Heart right ventricle (tissue), 16 donors: ENCODE data around the gene KMT2E. TPM values are rescaled to one million over a fixed set of nuclear protein-coding genes. Genes with fewer than 3 reads are reported as not detected.
"Not testable (repeated sequence)": the region's sequence is repeated elsewhere in the genome, so short reads cannot be mapped to it uniquely, and the experiment has no call there.

Source experiments
- ATAC-seq, 8 donors: fragments of 200-7000 bp; cut with Tn5 transposase; one replicate each; pipeline ENCODE4 v1.9.1; 2020; ENCODE audit warnings: mild to moderate bottlenecking in 8 of 8, moderate library complexity in 8 of 8, moderate number of reproducible peaks in 1 of 8
- DNase-seq, 2 donors: peaks; one replicate each; pipeline ENCODE4 v3.0.0-alpha.2; 2020
- H3K27ac ChIP-seq, 10 donors: fragments of 200-600 bp; sonication (generic) in 2 of 10; one replicate each; pipeline versions ENCODE4 v1.5.0 to v1.8.0; 2020 to 2022; ENCODE audit warnings: mild to moderate bottlenecking in 3 of 10
- H3K27me3 ChIP-seq, 7 donors: fragments of 200-600 bp; one replicate each; pipeline ENCODE4 v1.8.0; 2021 to 2022; ENCODE audit warnings: mild to moderate bottlenecking in 2 of 7
- H3K36me3 ChIP-seq, 9 donors: fragments of 200-600 bp; sonication (generic) in 1 of 9; one replicate each; pipeline versions ENCODE4 v1.5.0 to v1.8.0; 2020 to 2022; ENCODE audit warnings: mild to moderate bottlenecking in 2 of 9
- H3K4me1 ChIP-seq, 9 donors: fragments of 200-600 bp; sonication (generic) in 1 of 9; one replicate each; pipeline versions ENCODE4 v1.5.0 to v1.8.0; 2020 to 2022; ENCODE audit warnings: mild to moderate bottlenecking in 4 of 9
- H3K4me3 ChIP-seq, 10 donors: fragments of 200-600 bp; sonication (generic) in 2 of 10; one replicate each; pipeline versions ENCODE4 v1.5.0 to v1.8.0; 2020 to 2022; ENCODE audit warnings: mild to moderate bottlenecking in 7 of 10, moderate library complexity in 2 of 10
- H3K9me3 ChIP-seq, 11 donors: fragments of 200-600 bp in 10 of 11; sonication (generic) in 2 of 11; one replicate each; pipeline versions ENCODE4 v1.5.0 to v1.8.0; 2013 to 2022; ENCODE audit warnings: mild to moderate bottlenecking in 2 of 11, control low read depth in 1 of 11, moderate library complexity in 1 of 11
- CTCF ChIP-seq, 9 donors: fragments of 200-600 bp; sonication (generic) in 2 of 9; IDR thresholded peaks; one replicate each; pipeline versions ENCODE4 v1.5.0 to v1.8.0; 2021 to 2022; ENCODE audit warnings: antibody characterized with exemption in 9 of 9, mild to moderate bottlenecking in 5 of 9, moderate library complexity in 1 of 9
- WGBS, 2 donors: extraction: QIAGEN DNeasy Blood & Tissue Kit; methylation state at CpG; one replicate each; pipeline ENCODE4 v1.1.7; 2013; ENCODE audit warnings: inconsistent platforms in 1 of 2; 5-methylcytosine and 5-hydroxymethylcytosine counted together
- intact Hi-C, 10 donors: fragments of 100-400 bp; cut with DNase I; formaldehyde crosslinking; loops; one replicate each; pipeline versions ENCODE4 v1.11.1 to v1.14.2; 2022
- polyA plus RNA-seq, 2 donors: library from polyadenylated mRNA; stranded (reverse); fragments of 200-250 nt; gene quantifications; one replicate each; pipeline ENCODE4 v1.2.3, GENCODE V29; 2013
- total RNA-seq, 10 donors: library from RNA; stranded (reverse); fragmentation: NEBNext Ultra II Directional in 3 of 10; extraction: Animal tissue kit (Norgen Biotek cat#: 25700) in 3 of 10; gene quantifications; one replicate each; pipeline versions ENCODE4 v1.2.1 to v1.2.4, GENCODE V29; 2021 to 2023
- donor health status: Arrhythmogenic right ventricular cardiomyopathy.
- donor health status: ischemic (EF 13 %, LVEDD 7.1; RV severe dilation, severe dysfunction).
- donor health status: healthy with polysubstance abuse.
- donor health status: DM: no; HTN: yes; CAD: no.
- donor health status: DM: no; HTN: no; CAD: no.
- donor health status: ischemic (EF 25% LVEDD 6.9; RV normal size, moderate dysfunction).
- donor health status: ischemic (EF 25% LVEDD 5.7; RV mildly dilated, moderate dysfunction).
- donor health status: healthy.
- donor health status: DM: yes; HTN: yes; CAD: no.
- donor health status: Ischemic cardiomyopathy.
- donor health status: ischemic (EF 35%, LVEDD 5.7; RV mildly dilated, moderate dysfunction).
- donor health status: nonischemic (EF 11% LVEDD 7.7; RV severe dilation, severe dysfunction).
- donor health status: DM: yes; HTN: yes; CAD: no.
- donor health status: PGD.
- donor health status: ischemic (EF 29% LVEDD 5.4; RV normal size, mild dysfunction).
- donor health status: nonischemic (EF 23%, LVEDD 6.1; RV moderate dilation, normal function).

KMT2E gene
- total and polyA plus RNA-seq, 12 donors = 9.4 to 53.3 (median 46.2) TPM

DNA sequence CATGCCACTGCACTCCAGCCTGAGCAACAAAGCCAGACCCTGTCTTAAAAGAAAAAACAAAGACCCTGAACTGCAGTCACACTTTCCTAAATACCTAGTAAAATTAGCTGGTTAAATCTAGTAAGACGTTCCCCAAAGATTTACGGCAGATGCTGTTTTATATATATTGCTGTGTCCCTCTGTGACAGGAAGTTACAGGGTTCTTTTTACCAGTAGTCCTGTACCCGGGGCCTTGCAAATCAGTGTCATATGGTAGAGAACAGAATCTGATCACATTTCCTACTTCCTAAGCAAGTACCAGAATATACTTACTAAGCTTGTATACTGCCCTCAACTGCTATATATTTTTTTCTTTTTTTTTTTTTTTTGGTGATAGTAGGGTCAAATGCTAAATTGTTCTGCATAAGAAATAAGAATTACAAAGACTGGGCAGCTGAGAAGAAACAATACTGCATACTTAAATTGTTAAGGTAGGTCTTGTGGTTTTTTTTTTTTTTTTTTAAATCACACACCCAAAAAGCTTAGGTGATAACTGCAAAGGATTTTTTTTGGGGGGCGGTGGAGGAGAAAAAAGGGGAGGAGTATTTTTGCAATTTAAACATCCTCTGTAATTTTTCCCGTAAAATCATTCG lies 27.3 kb upstream of the KMT2E start:
- Histone ChIP-seq H3K9me3 (no peaks in the 10 kb centered on the region), H3K4me3 (no peak overlapping the region), H3K4me1 (peaks cover 6 to 71% (median 39%) of the 10 kb centered on the region in 9 donors), H3K36me3 (peaks cover 0 to 39% (median 0%) of the 10 kb centered on the region in 9 donors), H3K27ac (peak overlapping the region in 3 of 10 donors; percentile 57 to 99 (median 95)), H3K27me3 (no peaks in the 10 kb centered on the region)
- TF ChIP-seq CTCF (IDR thresholded peaks at IDR 0.05) = no peak
- intact Hi-C loops = loop anchor here in 2 of 10 donors (10.0 kb wide), 3 partner anchors 78 to 118 kb away; no protein-coding TSS in a partner anchor
- DNase-seq (no peak), ATAC-seq (no peak)
- 79 to 81% methylated on average over 6 of the region's 6 CpGs for WGBS, 2 donors

GRCh38 chr7:104987403-104987802 lies 26.6 kb upstream of the KMT2E start:
- not testable (repeated sequence) for H3K27me3 ChIP-seq, H3K9me3 ChIP-seq, DNase-seq, ATAC-seq, H3K4me3 ChIP-seq
- intact Hi-C loops = loop anchor here in 2 of 10 donors (10.0 kb wide), 3 partner anchors 77 to 117 kb away; no protein-coding TSS in a partner anchor
- Histone ChIP-seq H3K4me1 (peaks cover 6 to 71% (median 36%) of the 10 kb centered on the region in 9 donors), H3K36me3 (peaks cover 0 to 43% (median 0%) of the 10 kb centered on the region in 9 donors), H3K27ac (peak overlapping the region in 5 of 10 donors; percentile 23 to 99 (median 54))
- 83 to 85% methylated on average over 14 of the region's 14 CpGs for WGBS, 2 donors

GRCh38 chr7:104990983-104991382 lies 23.0 kb upstream of the KMT2E start:
- no peaks in the 10 kb centered on the region for H3K9me3 ChIP-seq
- no peak for DNase-seq
- peak overlapping the region in 1 of 10 donors; percentile 9 for H3K27ac ChIP-seq
- H3K36me3 ChIP-seq = peaks cover 0 to 57% (median 4%) of the 10 kb centered on the region in 9 donors
- no peak for TF ChIP-seq CTCF (IDR thresholded peaks at IDR 0.05)
- no peak for ATAC-seq
- no peaks in the 10 kb centered on the region for H3K27me3 ChIP-seq
- intact Hi-C loops = no loop called here
- H3K4me3 ChIP-seq = no peak overlapping the region
- 95 to 96% methylated on average over 7 of the region's 7 CpGs for WGBS, 2 donors
- peaks cover 5 to 76% (median 42%) of the 10 kb centered on the region in 9 donors for H3K4me1 ChIP-seq

GRCh38 chr7:104992306-104992705 lies 21.7 kb upstream of the KMT2E start:
- Histone ChIP-seq H3K36me3 (peaks cover 0 to 56% (median 4%) of the 10 kb centered on the region in 9 donors), H3K27me3 (no peaks in the 10 kb centered on the region), H3K4me3 (no peak overlapping the region), H3K9me3 (no peaks in the 10 kb centered on the region), H3K4me1 (peaks cover 10 to 77% (median 50%) of the 10 kb centered on the region in 9 donors), H3K27ac (peak overlapping the region in 3 of 10 donors; percentile 37 to 55 (median 52))
- no peak for ATAC-seq
- no peak for DNase-seq
- TF ChIP-seq CTCF (IDR thresholded peaks at IDR 0.05) = no peak
- 92 to 96% methylated on average over 2 of the region's 2 CpGs for WGBS, 2 donors
- intact Hi-C loops = no loop called here
